Prostate gland (tissue), 2 donors: ENCODE results near the gene COPE. TPM values are rescaled to one million over a fixed set of nuclear protein-coding genes. Genes with fewer than 3 reads are reported as not detected.

ENCODE experiments used
- DNase-seq: peaks from one replicate; pipeline ENCODE4 v3.0.0-alpha.2; 2019; ENCODE audit warnings: low spot score
- H3K27ac ChIP-seq, 2 donors: fragments of 200-600 bp; sonication (generic); 2 replicates each; pipeline ENCODE4 v1.5.1; 2017 to 2019
- H3K27me3 ChIP-seq: fragments of 200-600 bp; sonication (generic); replicated peaks from 2 replicates; pipeline ENCODE4 v1.5.1; 2019; ENCODE audit not compliant: insufficient read depth
- H3K36me3 ChIP-seq, 2 donors: fragments of 200-600 bp; sonication (generic); 1 replicate in 1 of 2; 2 replicates in 1 of 2; pipeline versions ENCODE4 v1.5.1 to v1.8.1; 2017 to 2019
- H3K4me1 ChIP-seq: fragments of 200-600 bp; sonication (generic); replicated peaks from 2 replicates; pipeline ENCODE4 v1.5.1; 2019
- H3K4me3 ChIP-seq, 2 donors: fragments of 200-600 bp; sonication (generic); 2 replicates each; pipeline ENCODE4 v1.5.1; 2017 to 2019
- H3K9me3 ChIP-seq: fragments of 200-600 bp; sonication (generic); 2 replicates; pipeline ENCODE4 v1.5.1; 2017
- CTCF ChIP-seq, 4 experiments: fragments of 200-600 bp in 2 of 4; fragments of 450-650 bp in 2 of 4; sonication (generic) in 2 of 4; IDR thresholded peaks; 1 replicate in 3 of 4; 2 replicates in 1 of 4; pipeline ENCODE4 v1.5.1; 2016 to 2019; ENCODE audit warnings: antibody characterized with exemption in 4 of 4, mild to moderate bottlenecking in 2 of 4, moderate library complexity in 2 of 4
- POLR2A ChIP-seq: fragments of 450-650 bp; IDR thresholded peaks from one replicate; pipeline ENCODE4 v1.6.1; 2016; ENCODE audit warnings: antibody characterized with exemption, mild to moderate bottlenecking
- POLR2AphosphoS5 ChIP-seq: sonication (generic); formaldehyde crosslinking; IDR thresholded peaks from one replicate; pipeline ENCODE4 v1.6.1; 2017; ENCODE audit warnings: antibody characterized with exemption
- WGBS: methylation state at CpG from one replicate; pipeline ENCODE4 v1.1.5; 2018; 5-methylcytosine and 5-hydroxymethylcytosine counted together
- intact Hi-C: fragments of 100-400 bp; cut with DNase I; formaldehyde crosslinking; loops from one replicate; pipeline ENCODE4 v1.14.2; 2022
- total RNA-seq, 2 donors: library from RNA; depleted of rRNA; stranded (reverse); fragments of >200 nt; gene quantifications; one replicate each; pipeline ENCODE4 v1.1.0, GENCODE V29; 2016

The COPE gene
- total RNA-seq, 2 donors from 2014 or later = 402 to 553 TPM

DNA sequence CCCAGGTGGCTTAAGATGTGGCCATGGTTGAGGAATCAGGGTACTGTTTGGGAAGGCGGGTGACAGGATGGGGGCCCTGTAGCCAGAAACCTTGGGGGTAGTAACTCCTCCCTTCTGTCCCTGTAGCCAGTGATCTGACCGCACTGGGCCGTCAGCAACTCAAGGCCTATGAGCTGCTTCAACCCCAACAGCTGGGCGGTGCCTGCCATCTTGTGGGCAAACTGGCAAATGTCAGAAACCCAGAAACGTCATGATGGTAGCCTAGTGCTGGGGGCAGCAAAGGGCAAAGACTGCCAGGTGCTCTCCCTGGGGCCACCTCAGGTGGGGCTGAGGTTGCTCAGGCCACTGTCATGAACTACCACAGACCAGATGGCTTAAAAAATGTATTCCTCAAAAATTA, 3.5 kb downstream of the COPE start:
- TF ChIP-seq POLR2AphosphoS5 (no peak), CTCF (IDR thresholded peaks at IDR 0.05) (peak in 2 of 4 experiments; percentile 30 to 38)
- H3K4me3 ChIP-seq = no peak overlapping the region
- intact Hi-C loops = no loop called here
- peaks cover 12% of the 10 kb centered on the region for H3K4me1 ChIP-seq
- DNase-seq = no peak
- 60% methylated on average over 5 of the region's 5 CpGs for WGBS
- H3K27me3 ChIP-seq = no peaks in the 10 kb centered on the region
- no peak overlapping the region for H3K27ac ChIP-seq
- H3K9me3 ChIP-seq = no peaks in the 10 kb centered on the region
- H3K36me3 ChIP-seq = no peaks in the 10 kb centered on the region

DNA sequence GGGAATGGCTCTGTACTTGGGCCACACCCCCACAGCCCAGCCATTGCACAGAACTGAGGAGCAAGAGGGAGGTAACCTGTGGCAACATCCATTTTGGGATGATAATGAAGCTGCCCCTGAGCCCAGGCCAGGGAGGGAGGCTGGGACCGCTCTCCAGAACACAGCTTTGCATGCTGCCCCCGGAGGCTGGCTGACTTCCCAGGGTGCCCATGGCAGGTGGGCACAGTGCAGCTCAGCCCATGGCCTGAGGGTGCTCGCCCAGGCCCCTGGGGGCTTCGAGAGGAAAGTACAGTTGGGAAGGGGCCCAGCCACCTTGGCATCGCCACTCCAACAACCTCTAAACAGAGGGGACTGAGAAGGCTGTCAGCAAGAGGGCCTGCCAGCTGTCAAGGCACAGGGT, 5.7 kb downstream of the COPE start:
- Histone ChIP-seq H3K9me3 (no peaks in the 10 kb centered on the region), H3K4me1 (peaks cover 6% of the 10 kb centered on the region), H3K27ac (no peak overlapping the region), H3K36me3 (no peaks in the 10 kb centered on the region), H3K4me3 (no peak overlapping the region), H3K27me3 (no peaks in the 10 kb centered on the region)
- WGBS = 95% methylated on average over 5 of the region's 5 CpGs
- no peak for TF ChIP-seq POLR2A
- no peak for TF ChIP-seq CTCF (IDR thresholded peaks at IDR 0.05)
- TF ChIP-seq POLR2AphosphoS5 = no peak
- no peak for DNase-seq
- intact Hi-C loops = no loop called here

DNA sequence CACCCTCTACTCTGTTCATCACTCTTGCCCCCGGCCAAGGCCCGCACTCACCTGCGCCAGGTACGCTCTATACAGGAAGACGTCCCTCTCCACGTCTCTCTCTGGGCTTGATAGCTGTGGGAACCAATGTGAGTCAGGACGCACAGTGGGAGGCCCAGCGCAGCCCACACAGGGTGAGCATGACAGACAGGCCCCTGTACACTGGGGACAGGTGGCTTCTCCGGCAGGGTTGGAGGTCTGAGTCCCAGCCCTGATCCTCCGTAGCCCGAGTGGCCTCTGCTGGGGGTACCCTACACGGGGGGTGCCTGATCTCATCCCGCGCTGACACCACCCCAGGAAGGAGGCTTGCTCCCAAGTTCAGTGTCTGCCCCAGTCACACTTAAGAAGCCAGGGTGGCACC, 6.3 kb downstream of the COPE start:
- Histone ChIP-seq H3K9me3 (no peaks in the 10 kb centered on the region), H3K36me3 (no peaks in the 10 kb centered on the region), H3K4me3 (no peak overlapping the region), H3K27me3 (no peaks in the 10 kb centered on the region), H3K27ac (no peak overlapping the region), H3K4me1 (peaks cover 6% of the 10 kb centered on the region)
- intact Hi-C loops = no loop called here
- no peak for TF ChIP-seq CTCF (IDR thresholded peaks at IDR 0.05)
- DNase-seq = no peak
- 96% methylated on average over 14 of the region's 14 CpGs for WGBS

- WGBS = 94% methylated on average over 17 of the region's 19 CpGs
- no peak overlapping the region for H3K4me3 ChIP-seq
- intact Hi-C loops = no loop called here
- H3K9me3 ChIP-seq = no peaks in the 10 kb centered on the region
- H3K27ac ChIP-seq = no peak overlapping the region
- H3K27me3 ChIP-seq = no peaks in the 10 kb centered on the region
- H3K36me3 ChIP-seq = peaks cover 0 to 5% of the 10 kb centered on the region in 2 donors
- H3K4me1 ChIP-seq = no peaks in the 10 kb centered on the region
- no peak for DNase-seq
- TF ChIP-seq CTCF (IDR thresholded peaks at IDR 0.05) = no peak
- no peak for TF ChIP-seq POLR2A
Measured at GRCh38 chr19:18910801-18911436, 8.3 kb downstream of the COPE start.

DNA sequence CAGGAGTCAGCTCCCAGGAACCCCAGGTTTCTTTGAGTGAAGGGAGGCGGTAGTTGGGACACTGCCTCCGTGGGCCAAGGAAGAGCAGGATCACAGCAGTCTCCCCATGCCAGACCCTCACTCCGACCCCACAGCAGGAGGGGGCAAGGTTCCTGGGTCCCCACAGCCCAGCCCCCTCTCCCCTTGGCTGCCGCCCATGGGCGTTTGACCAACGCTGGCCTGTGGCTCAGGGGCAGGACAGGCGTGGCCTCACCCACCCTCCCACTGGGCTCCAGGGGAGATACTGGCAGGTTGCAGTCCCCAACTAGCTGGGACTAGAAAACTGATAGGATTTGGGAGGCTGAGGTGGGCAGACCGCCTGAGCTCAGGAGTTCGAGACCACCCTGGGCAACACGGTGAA, 9.2 kb downstream of the COPE start:
- Histone ChIP-seq H3K9me3 (no peaks in the 10 kb centered on the region), H3K27ac (no peak overlapping the region), H3K4me1 (no peaks in the 10 kb centered on the region), H3K27me3 (no peaks in the 10 kb centered on the region), H3K36me3 (peaks cover 0 to 5% of the 10 kb centered on the region in 2 donors), H3K4me3 (no peak overlapping the region)
- intact Hi-C loops = no loop called here
- no peak for TF ChIP-seq POLR2A
- TF ChIP-seq CTCF (IDR thresholded peaks at IDR 0.05) = no peak
- no peak for TF ChIP-seq POLR2AphosphoS5
- WGBS = 89% methylated on average over 10 of the region's 10 CpGs
- no peak for DNase-seq
